GM12878 (cell line): Measurements from ENCODE around the gene MYBL2. TPM values are rescaled to one million over a fixed set of nuclear protein-coding genes. Genes with fewer than 3 reads are reported as not detected.

ENCODE experiments used
- ATF7 ChIP-seq: fragments of 450-650 bp; IDR thresholded peaks from 2 replicates; pipeline ENCODE4 v1.6.1; 2016; ENCODE audit warnings: low read depth, mild to moderate bottlenecking
- CHD1 ChIP-seq: IDR thresholded peaks from 2 replicates; pipeline ENCODE4 v1.6.1; 2012; ENCODE audit warnings: low read depth, low read length, improper control_type of control experiment
- CTCF ChIP-seq, 3 experiments: IDR thresholded peaks in 2 of 3; conservative IDR thresholded peaks in 1 of 3; 2 replicates each; pipeline ENCODE4 v1.5.1; 2011; ENCODE audit warnings: low read depth in 3 of 3, low read length in 3 of 3, mild to moderate bottlenecking in 3 of 3, control low read depth in 2 of 3, moderate library complexity in 2 of 3, inconsistent platforms in 1 of 3, mixed read lengths in 1 of 3; ENCODE audit not compliant: control insufficient read depth in 2 of 3, insufficient read depth in 1 of 3; ENCODE audit errors: extremely low read depth in 1 of 3
- EGR1 ChIP-seq, 2 experiments: IDR thresholded peaks; 1 replicate in 1 of 2; 2 replicates in 1 of 2; pipeline ENCODE4 v1.6.1; 2011 to 2012; ENCODE audit warnings: low read depth in 2 of 2, low read length in 2 of 2, borderline replicate concordance in 1 of 2, mild to moderate bottlenecking in 1 of 2, moderate library complexity in 1 of 2
- FOS ChIP-seq: IDR thresholded peaks from 3 replicates; pipeline ENCODE4 v1.6.1; 2011; ENCODE audit warnings: borderline replicate concordance; ENCODE audit not compliant: insufficient read length; ENCODE audit errors: extremely low read depth
- FOXK2 ChIP-seq: fragments of 450-650 bp; IDR thresholded peaks from 2 replicates; pipeline ENCODE4 v1.6.1; 2017; ENCODE audit warnings: mild to moderate bottlenecking, moderate library complexity
- HDAC2 ChIP-seq: fragments of 200-600 bp; sonication (generic); IDR thresholded peaks from 2 replicates; pipeline ENCODE4 v1.6.1; 2017
- IRF4 ChIP-seq: IDR thresholded peaks from 2 replicates; pipeline ENCODE4 v1.6.1; 2011; ENCODE audit warnings: low read depth, low read length
- JUND ChIP-seq: IDR thresholded peaks from 2 replicates; pipeline ENCODE4 v1.6.1; 2012; ENCODE audit warnings: low read depth, mild to moderate bottlenecking, low read length, improper control_type of control experiment, moderate library complexity
- KAT2A ChIP-seq: conservative IDR thresholded peaks from 2 replicates; pipeline ENCODE4 v1.6.1; 2011; ENCODE audit warnings: low read depth, low read length; ENCODE audit not compliant: control insufficient read depth
- MYB ChIP-seq: fragments of 150-350 bp; IDR thresholded peaks from 2 replicates; pipeline ENCODE4 v1.6.1; 2014; ENCODE audit warnings: mild to moderate bottlenecking, low read depth, low read length, borderline replicate concordance
- NBN ChIP-seq: fragments of 450-650 bp; IDR thresholded peaks from 2 replicates; pipeline ENCODE4 v1.6.1; 2016
- POLR2AphosphoS2 ChIP-seq: IDR thresholded peaks from 2 replicates; pipeline ENCODE4 v1.6.1; 2011; ENCODE audit warnings: low read depth, mild to moderate bottlenecking, low read length, improper control_type of control experiment, moderate library complexity
- RB1 ChIP-seq: fragments of 450-650 bp; formaldehyde crosslinking; IDR thresholded peaks from 2 replicates; pipeline ENCODE4 v1.6.1; 2017; ENCODE audit warnings: mild to moderate bottlenecking, borderline replicate concordance
- REST ChIP-seq: IDR thresholded peaks from 2 replicates; pipeline ENCODE4 v1.6.1; 2012; ENCODE audit warnings: mild to moderate bottlenecking, low read depth, low read length
- SIX5 ChIP-seq: IDR thresholded peaks from 2 replicates; pipeline ENCODE4 v1.6.1; 2011; ENCODE audit warnings: mild to moderate bottlenecking, low read depth, low read length, moderate library complexity; ENCODE audit not compliant: severe bottlenecking
- SREBF1 ChIP-seq: IDR thresholded peaks from 2 replicates; pipeline ENCODE4 v1.6.1; 2012; ENCODE audit warnings: mild to moderate bottlenecking, low read length
- SUPT20H ChIP-seq: IDR thresholded peaks from 2 replicates; pipeline ENCODE4 v1.6.1; 2011; ENCODE audit warnings: low read depth, mild to moderate bottlenecking, low read length, moderate library complexity, borderline replicate concordance; ENCODE audit not compliant: control insufficient read depth
- TARDBP ChIP-seq: IDR thresholded peaks from 2 replicates; pipeline ENCODE4 v1.6.1; 2016; ENCODE audit warnings: borderline replicate concordance
- ZNF622 ChIP-seq: fragments of 450-650 bp; IDR thresholded peaks from 2 replicates; pipeline ENCODE4 v1.6.1; 2017; ENCODE audit warnings: mild to moderate bottlenecking, inconsistent platforms
- polyA plus RNA-seq, 11 experiments: library from polyadenylated mRNA; depleted of rRNA in 4 of 11; unstranded in 6 of 11; stranded (reverse) in 5 of 11; fragments of >200 nt; fragmentation: Nextera tagmentation in 4 of 11; fragmentation: Illumina TruSeq in 1 of 11; extraction: Ambion mirVana in 4 of 11; extraction: Trizol in 1 of 11; gene quantifications; 1 replicate in 1 of 11; 2 replicates in 10 of 11; pipeline versions ENCODE4 v1.2.1 to v1.2.3, GENCODE V29; 2011 to 2016; ENCODE audit warnings: inconsistent platforms in 2 of 11, missing spikeins in 2 of 11, low read depth in 1 of 11
- total RNA-seq, 4 experiments: library from RNA; depleted of rRNA in 3 of 4; stranded (reverse); fragments of >200 nt in 3 of 4; fragmentation: Illumina TruSeq in 1 of 4; extraction: Trizol in 1 of 4; gene quantifications; 2 replicates each; pipeline versions ENCODE4 v1.2.1 to v1.2.3, GENCODE V29; 2013 to 2021
- TF ChIP-seq, protein P1 (sequence below): fragments of 450-650 bp; IDR thresholded peaks from 2 replicates; pipeline ENCODE4 v1.6.1; 2018; ENCODE audit warnings: borderline replicate concordance, mild to moderate bottlenecking; ENCODE audit not compliant: partially characterized antibody
- TF ChIP-seq, protein P2 (sequence below): fragments of 450-650 bp; IDR thresholded peaks from 2 replicates; pipeline ENCODE4 v1.6.1; 2017; ENCODE audit warnings: mild to moderate bottlenecking

MYBL2 gene
- total and polyA plus RNA-seq, 10 of the 15 experiments (the other 5 are each of a cell fraction or from before 2014, with no cell fraction given) = 4.5 to 213 (median 74.2) TPM

GRCh38 chr20:43681991-43682410 is 15.1 kb downstream of the MYBL2 start (continued):
- TF ChIP-seq CTCF (IDR thresholded peaks at IDR 0.05 in 2 of 3, conservative IDR thresholded peaks at IDR 0.05 in 1 of 3; ENCODE audit: control insufficient read depth in 2 of 3, extremely low read depth in 1 of 3, insufficient read depth in 1 of 3, low read depth in 3 of 3, low read length in 3 of 3) = no peak
- TF ChIP-seq EGR1 (IDR thresholded peaks at IDR 0.05; ENCODE audit: borderline replicate concordance in 1 of 2, low read depth in 2 of 2, low read length in 2 of 2) = 0 out of 3 replicates have a peak, but pooled peaks of 1 of the 2 experiments have one; percentile 39
- no peak for TF ChIP-seq SREBF1
- TF ChIP-seq FOXK2 = peak; percentile 29; the same call in 1 of the 2 replicates
- TF ChIP-seq, protein P1, sequence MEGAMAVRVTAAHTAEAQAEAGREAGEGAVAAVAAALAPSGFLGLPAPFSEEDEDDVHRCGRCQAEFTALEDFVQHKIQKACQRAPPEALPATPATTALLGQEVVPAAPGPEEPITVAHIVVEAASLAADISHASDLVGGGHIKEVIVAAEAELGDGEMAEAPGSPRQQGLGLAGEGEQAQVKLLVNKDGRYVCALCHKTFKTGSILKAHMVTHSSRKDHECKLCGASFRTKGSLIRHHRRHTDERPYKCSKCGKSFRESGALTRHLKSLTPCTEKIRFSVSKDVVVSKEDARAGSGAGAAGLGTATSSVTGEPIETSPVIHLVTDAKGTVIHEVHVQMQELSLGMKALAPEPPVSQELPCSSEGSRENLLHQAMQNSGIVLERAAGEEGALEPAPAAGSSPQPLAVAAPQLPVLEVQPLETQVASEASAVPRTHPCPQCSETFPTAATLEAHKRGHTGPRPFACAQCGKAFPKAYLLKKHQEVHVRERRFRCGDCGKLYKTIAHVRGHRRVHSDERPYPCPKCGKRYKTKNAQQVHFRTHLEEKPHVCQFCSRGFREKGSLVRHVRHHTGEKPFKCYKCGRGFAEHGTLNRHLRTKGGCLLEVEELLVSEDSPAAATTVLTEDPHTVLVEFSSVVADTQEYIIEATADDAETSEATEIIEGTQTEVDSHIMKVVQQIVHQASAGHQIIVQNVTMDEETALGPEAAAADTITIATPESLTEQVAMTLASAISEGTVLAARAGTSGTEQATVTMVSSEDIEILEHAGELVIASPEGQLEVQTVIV = no peak
- no peak for TF ChIP-seq JUND
- no peak; the same call in 1 of the 2 replicates for TF ChIP-seq POLR2AphosphoS2
- no peak for TF ChIP-seq RB1
- TF ChIP-seq HDAC2 = no peak
- TF ChIP-seq NBN = peak; percentile 73; the same call in 1 of the 2 replicates
- TF ChIP-seq, protein P2, sequence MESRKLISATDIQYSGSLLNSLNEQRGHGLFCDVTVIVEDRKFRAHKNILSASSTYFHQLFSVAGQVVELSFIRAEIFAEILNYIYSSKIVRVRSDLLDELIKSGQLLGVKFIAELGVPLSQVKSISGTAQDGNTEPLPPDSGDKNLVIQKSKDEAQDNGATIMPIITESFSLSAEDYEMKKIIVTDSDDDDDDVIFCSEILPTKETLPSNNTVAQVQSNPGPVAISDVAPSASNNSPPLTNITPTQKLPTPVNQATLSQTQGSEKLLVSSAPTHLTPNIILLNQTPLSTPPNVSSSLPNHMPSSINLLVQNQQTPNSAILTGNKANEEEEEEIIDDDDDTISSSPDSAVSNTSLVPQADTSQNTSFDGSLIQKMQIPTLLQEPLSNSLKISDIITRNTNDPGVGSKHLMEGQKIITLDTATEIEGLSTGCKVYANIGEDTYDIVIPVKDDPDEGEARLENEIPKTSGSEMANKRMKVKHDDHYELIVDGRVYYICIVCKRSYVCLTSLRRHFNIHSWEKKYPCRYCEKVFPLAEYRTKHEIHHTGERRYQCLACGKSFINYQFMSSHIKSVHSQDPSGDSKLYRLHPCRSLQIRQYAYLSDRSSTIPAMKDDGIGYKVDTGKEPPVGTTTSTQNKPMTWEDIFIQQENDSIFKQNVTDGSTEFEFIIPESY = no peak
- TF ChIP-seq FOS = no peak
- TF ChIP-seq MYB = 0 out of 2 replicates have a peak, but pooled peaks have one; percentile 26
- TF ChIP-seq REST = no peak
- no peak for TF ChIP-seq SIX5
- no peak for TF ChIP-seq ZNF622
- no peak for TF ChIP-seq SUPT20H
- no peak for TF ChIP-seq KAT2A
- peak; percentile 51; the same call in 1 of the 2 replicates for TF ChIP-seq ATF7
- TF ChIP-seq CHD1 = no peak
- TF ChIP-seq IRF4 = peak; percentile 50; the same call in 1 of the 2 replicates
- no peak for TF ChIP-seq TARDBP
